WTC11 (cell line): Measurements from ENCODE around the gene TMEM38B. TPM values are rescaled to one million over a fixed set of nuclear protein-coding genes. Genes with fewer than 3 reads are reported as not detected.

ENCODE experiments used
- ATAC-seq: fragments of 200-7000 bp; cut with Tn5 transposase; 2 replicates; pipeline ENCODE4 v1.10.0; 2021; ENCODE audit warnings: mild to moderate bottlenecking, moderate library complexity
- CTCF ChIA-PET: fragments of 300-600 bp; sonication (Branson Sonifier 250); formaldehyde crosslinking; loops from one replicate; lab custom pipeline; 2021; ENCODE audit warnings: antibody characterized with exemption; lab: Charles Lee
- POLR2A ChIA-PET: fragments of 350-600 bp; sonication (Branson Sonifier 250); formaldehyde crosslinking; loops from one replicate; lab custom pipeline; 2021; ENCODE audit warnings: antibody characterized with exemption; lab: Charles Lee
- DNase-seq: peaks from one replicate; pipeline ENCODE4 v3.0.0; 2021; ENCODE audit warnings: low spot score
- H3K27ac Mint-ChIP-seq: 2 replicates; pipeline ENCODE4 v1.8.0; 2021; ENCODE audit warnings: mixed read lengths
- H3K27me3 Mint-ChIP-seq: 2 replicates; pipeline ENCODE4 v1.8.0; 2021; ENCODE audit warnings: low read depth, mild to moderate bottlenecking, moderate library complexity, mixed read lengths
- H3K36me3 Mint-ChIP-seq: 2 replicates; pipeline ENCODE4 v1.8.0; 2021; ENCODE audit warnings: mixed read lengths
- H3K4me1 Mint-ChIP-seq: 2 replicates; pipeline ENCODE4 v1.8.0; 2022; ENCODE audit warnings: mixed read lengths
- H3K4me3 Mint-ChIP-seq: 2 replicates; pipeline ENCODE4 v1.8.0; 2021; ENCODE audit warnings: mild to moderate bottlenecking, moderate library complexity, mixed read lengths
- H3K9me3 Mint-ChIP-seq: 2 replicates; pipeline ENCODE4 v1.8.0; 2021; ENCODE audit warnings: mixed read lengths
- ELF4 ChIP-seq: sonication (generic); formaldehyde crosslinking; IDR thresholded peaks from 2 replicates; pipeline ENCODE4 v1.8.1; 2022; ENCODE audit warnings: low read depth, mild to moderate bottlenecking, moderate library complexity, missing genetic modification reagents
- EMX1 ChIP-seq: fragments of 250-450 bp; sonication (Bioruptor Pico); IDR thresholded peaks from 2 replicates; pipeline ENCODE4 v1.8.0; 2021; ENCODE audit warnings: mild to moderate bottlenecking
- ESRRA ChIP-seq: sonication (generic); formaldehyde crosslinking; IDR thresholded peaks from 2 replicates; pipeline ENCODE4 v1.8.1; 2022; ENCODE audit warnings: mild to moderate bottlenecking, missing genetic modification reagents, borderline replicate concordance
- NFATC4 ChIP-seq: fragments of 250-450 bp; sonication (Bioruptor Pico); IDR thresholded peaks from 2 replicates; pipeline ENCODE4 v1.9.0; 2021; ENCODE audit warnings: mild to moderate bottlenecking
- NFYB ChIP-seq: sonication (generic); formaldehyde crosslinking; conservative IDR thresholded peaks from 2 replicates; pipeline ENCODE4 v1.8.0; 2022; ENCODE audit warnings: low read depth, missing genetic modification reagents
- NR3C1 ChIP-seq: sonication (generic); formaldehyde crosslinking; conservative IDR thresholded peaks from 2 replicates; pipeline ENCODE4 v1.8.1; 2023; ENCODE audit warnings: low read depth, mild to moderate bottlenecking, missing genetic modification reagents
- PRDM15 ChIP-seq: sonication (generic); formaldehyde crosslinking; IDR thresholded peaks from 2 replicates; pipeline ENCODE4 v1.8.0; 2022; ENCODE audit warnings: missing genetic modification reagents
- PREB ChIP-seq: sonication (generic); formaldehyde crosslinking; IDR thresholded peaks from 2 replicates; pipeline ENCODE4 v1.8.1; 2022; ENCODE audit warnings: mild to moderate bottlenecking, missing genetic modification reagents, moderate library complexity, borderline replicate concordance
- TEAD1 ChIP-seq: sonication (generic); formaldehyde crosslinking; IDR thresholded peaks from 2 replicates; pipeline ENCODE4 v1.8.0; 2022; ENCODE audit warnings: mild to moderate bottlenecking, missing genetic modification reagents
- ZNF121 ChIP-seq: sonication (generic); formaldehyde crosslinking; IDR thresholded peaks from 2 replicates; pipeline ENCODE4 v1.8.0; 2023; ENCODE audit warnings: missing genetic modification reagents
- ZNF423 ChIP-seq: fragments of 250-450 bp; sonication (Bioruptor Pico); IDR thresholded peaks from 2 replicates; pipeline ENCODE4 v2.1.2; 2022; ENCODE audit warnings: mild to moderate bottlenecking, moderate library complexity
- ZNF671 ChIP-seq: fragments of 250-450 bp; sonication (Bioruptor Pico); IDR thresholded peaks from 2 replicates; pipeline ENCODE4 v1.8.0; 2021; ENCODE audit warnings: mild to moderate bottlenecking
- total RNA-seq: library from RNA; stranded (reverse); gene quantifications from 3 replicates; pipeline ENCODE4 v1.2.3, GENCODE V29; 2021
- TF ChIP-seq, protein P1 (sequence below): fragments of 250-450 bp; sonication (Bioruptor Pico); IDR thresholded peaks from 2 replicates; pipeline ENCODE4 v1.8.0; 2021; ENCODE audit warnings: mild to moderate bottlenecking
- TF ChIP-seq, protein P2 (sequence below): sonication (generic); formaldehyde crosslinking; conservative IDR thresholded peaks from 2 replicates; pipeline ENCODE4 v1.8.1; 2022; ENCODE audit warnings: mild to moderate bottlenecking, missing genetic modification reagents
- TF ChIP-seq, protein P3 (sequence below): fragments of 250-450 bp; sonication (Bioruptor Pico); IDR thresholded peaks from 2 replicates; pipeline ENCODE4 v1.9.0; 2021; ENCODE audit warnings: mild to moderate bottlenecking, borderline replicate concordance
- TF ChIP-seq, protein P4 (sequence below): fragments of 250-450 bp; sonication (Bioruptor Pico); IDR thresholded peaks from 2 replicates; pipeline ENCODE4 v1.9.0; 2021; ENCODE audit warnings: moderate library complexity, mild to moderate bottlenecking, inconsistent platforms, borderline replicate concordance

TMEM38B gene
- total RNA-seq, 1 experiment from 2014 or later, result 15.7 TPM

DNA sequence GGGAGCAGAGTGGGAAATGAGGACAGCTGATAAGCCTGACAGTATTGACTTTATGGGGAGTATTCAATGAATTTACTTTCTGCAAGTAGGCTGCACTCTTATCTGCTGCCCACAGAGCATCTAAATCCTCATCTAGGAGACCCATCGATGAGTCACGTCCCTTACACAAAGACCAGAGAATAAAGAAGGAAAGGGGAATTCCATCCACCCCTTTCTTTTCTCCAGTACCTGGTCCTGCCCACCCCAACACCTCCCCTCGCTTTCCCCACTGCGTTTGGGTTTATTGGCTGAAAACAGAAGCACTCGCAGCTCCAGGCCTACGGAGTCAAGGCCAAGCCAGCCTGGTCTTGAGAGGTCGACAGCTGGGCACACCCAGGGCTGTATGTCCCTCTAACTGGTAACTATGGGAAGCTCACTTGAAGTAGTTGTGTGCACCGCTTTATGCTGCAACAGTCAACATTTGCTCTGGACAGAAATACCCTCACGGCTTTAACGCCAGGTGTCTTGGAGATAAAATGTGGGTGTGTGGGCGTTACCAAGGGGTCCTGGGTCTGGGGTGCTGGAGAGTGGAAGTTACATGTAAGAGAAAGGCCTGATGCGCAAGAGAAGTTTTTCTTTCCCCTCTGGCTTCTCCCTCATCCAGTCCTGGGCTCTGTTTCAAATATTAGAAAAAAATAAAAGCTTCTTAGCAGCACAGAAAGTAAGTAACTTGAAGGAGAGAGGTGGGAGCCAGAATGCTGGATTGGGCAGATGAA is 46.6 kb upstream of the TMEM38B start:
- DNase-seq, result no peak
- peak; percentile 57 for ATAC-seq
- POLR2A ChIA-PET, result no interaction called here
- CTCF ChIA-PET, result interaction anchor here (0.9 kb wide), 1 partner anchor 70 kb away, joined by 3 read pairs; no protein-coding TSS in a partner anchor
- H3K4me3 Mint-ChIP-seq, result no peak overlapping the region
- no peak overlapping the region for H3K27ac Mint-ChIP-seq
- no peaks in the 10 kb centered on the region for H3K36me3 Mint-ChIP-seq
- H3K9me3 Mint-ChIP-seq, result no peaks in the 10 kb centered on the region
- TF ChIP-seq PREB (CRISPR knock-in tag) (no peak), NFYB (no peak), EMX1 (no peak), ZNF671 (CRISPR knock-in tag) (no peak), ELF4 (CRISPR knock-in tag) (no peak), PRDM15 (no peak), ZNF121 (CRISPR knock-in tag) (no peak), ESRRA (no peak)
- TF ChIP-seq, protein P1, sequence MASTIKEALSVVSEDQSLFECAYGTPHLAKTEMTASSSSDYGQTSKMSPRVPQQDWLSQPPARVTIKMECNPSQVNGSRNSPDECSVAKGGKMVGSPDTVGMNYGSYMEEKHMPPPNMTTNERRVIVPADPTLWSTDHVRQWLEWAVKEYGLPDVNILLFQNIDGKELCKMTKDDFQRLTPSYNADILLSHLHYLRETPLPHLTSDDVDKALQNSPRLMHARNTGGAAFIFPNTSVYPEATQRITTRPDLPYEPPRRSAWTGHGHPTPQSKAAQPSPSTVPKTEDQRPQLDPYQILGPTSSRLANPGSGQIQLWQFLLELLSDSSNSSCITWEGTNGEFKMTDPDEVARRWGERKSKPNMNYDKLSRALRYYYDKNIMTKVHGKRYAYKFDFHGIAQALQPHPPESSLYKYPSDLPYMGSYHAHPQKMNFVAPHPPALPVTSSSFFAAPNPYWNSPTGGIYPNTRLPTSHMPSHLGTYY, result no peak
- TF ChIP-seq, protein P2, sequence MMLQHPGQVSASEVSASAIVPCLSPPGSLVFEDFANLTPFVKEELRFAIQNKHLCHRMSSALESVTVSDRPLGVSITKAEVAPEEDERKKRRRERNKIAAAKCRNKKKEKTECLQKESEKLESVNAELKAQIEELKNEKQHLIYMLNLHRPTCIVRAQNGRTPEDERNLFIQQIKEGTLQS (CRISPR knock-in tag), result no peak
- TF ChIP-seq, protein P3, sequence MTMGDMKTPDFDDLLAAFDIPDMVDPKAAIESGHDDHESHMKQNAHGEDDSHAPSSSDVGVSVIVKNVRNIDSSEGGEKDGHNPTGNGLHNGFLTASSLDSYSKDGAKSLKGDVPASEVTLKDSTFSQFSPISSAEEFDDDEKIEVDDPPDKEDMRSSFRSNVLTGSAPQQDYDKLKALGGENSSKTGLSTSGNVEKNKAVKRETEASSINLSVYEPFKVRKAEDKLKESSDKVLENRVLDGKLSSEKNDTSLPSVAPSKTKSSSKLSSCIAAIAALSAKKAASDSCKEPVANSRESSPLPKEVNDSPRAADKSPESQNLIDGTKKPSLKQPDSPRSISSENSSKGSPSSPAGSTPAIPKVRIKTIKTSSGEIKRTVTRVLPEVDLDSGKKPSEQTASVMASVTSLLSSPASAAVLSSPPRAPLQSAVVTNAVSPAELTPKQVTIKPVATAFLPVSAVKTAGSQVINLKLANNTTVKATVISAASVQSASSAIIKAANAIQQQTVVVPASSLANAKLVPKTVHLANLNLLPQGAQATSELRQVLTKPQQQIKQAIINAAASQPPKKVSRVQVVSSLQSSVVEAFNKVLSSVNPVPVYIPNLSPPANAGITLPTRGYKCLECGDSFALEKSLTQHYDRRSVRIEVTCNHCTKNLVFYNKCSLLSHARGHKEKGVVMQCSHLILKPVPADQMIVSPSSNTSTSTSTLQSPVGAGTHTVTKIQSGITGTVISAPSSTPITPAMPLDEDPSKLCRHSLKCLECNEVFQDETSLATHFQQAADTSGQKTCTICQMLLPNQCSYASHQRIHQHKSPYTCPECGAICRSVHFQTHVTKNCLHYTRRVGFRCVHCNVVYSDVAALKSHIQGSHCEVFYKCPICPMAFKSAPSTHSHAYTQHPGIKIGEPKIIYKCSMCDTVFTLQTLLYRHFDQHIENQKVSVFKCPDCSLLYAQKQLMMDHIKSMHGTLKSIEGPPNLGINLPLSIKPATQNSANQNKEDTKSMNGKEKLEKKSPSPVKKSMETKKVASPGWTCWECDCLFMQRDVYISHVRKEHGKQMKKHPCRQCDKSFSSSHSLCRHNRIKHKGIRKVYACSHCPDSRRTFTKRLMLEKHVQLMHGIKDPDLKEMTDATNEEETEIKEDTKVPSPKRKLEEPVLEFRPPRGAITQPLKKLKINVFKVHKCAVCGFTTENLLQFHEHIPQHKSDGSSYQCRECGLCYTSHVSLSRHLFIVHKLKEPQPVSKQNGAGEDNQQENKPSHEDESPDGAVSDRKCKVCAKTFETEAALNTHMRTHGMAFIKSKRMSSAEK (CRISPR knock-in tag), result no peak
- TF ChIP-seq, protein P4, sequence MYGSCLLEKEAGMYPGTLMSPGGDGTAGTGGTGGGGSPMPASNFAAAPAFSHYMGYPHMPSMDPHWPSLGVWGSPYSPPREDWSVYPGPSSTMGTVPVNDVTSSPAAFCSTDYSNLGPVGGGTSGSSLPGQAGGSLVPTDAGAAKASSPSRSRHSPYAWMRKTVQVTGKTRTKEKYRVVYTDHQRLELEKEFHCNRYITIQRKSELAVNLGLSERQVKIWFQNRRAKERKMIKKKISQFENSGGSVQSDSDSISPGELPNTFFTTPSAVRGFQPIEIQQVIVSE (CRISPR knock-in tag), result no peak
- H3K27me3 Mint-ChIP-seq, result peaks cover 2% of the 10 kb centered on the region; the same call in 1 of the 2 replicates
- peaks cover 16% of the 10 kb centered on the region for H3K4me1 Mint-ChIP-seq

GRCh38 chr9:105651806-105652205 is 42.5 kb upstream of the TMEM38B start:
- ATAC-seq (peak; percentile 27; the same call in 1 of the 2 replicates), DNase-seq (no peak)
- no peaks in the 10 kb centered on the region for H3K9me3 Mint-ChIP-seq
- CTCF ChIA-PET, result interaction anchor here (1.6 kb wide), 1 partner anchor 14 kb away, joined by 8 read pairs; no protein-coding TSS in a partner anchor
- peaks cover 33% of the 10 kb centered on the region for H3K27me3 Mint-ChIP-seq
- H3K4me1 Mint-ChIP-seq, result peaks cover 29% of the 10 kb centered on the region
- no peaks in the 10 kb centered on the region for H3K36me3 Mint-ChIP-seq
- no peak overlapping the region for H3K4me3 Mint-ChIP-seq
- H3K27ac Mint-ChIP-seq, result no peak overlapping the region
- TF ChIP-seq TEAD1 (CRISPR knock-in tag) (no peak), ZNF423 (CRISPR knock-in tag) (peak; percentile 98), NFATC4 (no peak), NR3C1 (CRISPR knock-in tag) (no peak)
- POLR2A ChIA-PET, result no interaction called here
